ENCODE data around the gene SLC43A2. TPM values are rescaled to one million over a fixed set of nuclear protein-coding genes. Genes with fewer than 3 reads are reported as not detected.

SLC43A2 gene
- total RNA-seq, 1 experiment from 2014 or later = 0.06 TPM

- no peaks in the 10 kb centered on the region for H3K36me3 ChIP-seq (ENCODE audit: insufficient read depth, low read length, poor library complexity, severe bottlenecking)
- H3K4me1 ChIP-seq (ENCODE audit: insufficient read depth, low read length, poor library complexity, severe bottlenecking) = no peaks in the 10 kb centered on the region
- no peak overlapping the region for H3K4me3 ChIP-seq (ENCODE audit: low read depth, low read length, poor library complexity, severe bottlenecking)
- peak; percentile 31 for DNase-seq (ENCODE audit: low spot score)
- intact Hi-C loops (cut with micrococcal nuclease; ENCODE audit: unreplicated experiment) = no loop called here
- BruUV-seq (replicated peaks) = no TSS peak
- H3K27ac ChIP-seq (ENCODE audit: low read depth, low read length, poor library complexity, severe bottlenecking) = no peak overlapping the region
- no peaks in the 10 kb centered on the region for H3K9me3 ChIP-seq (ENCODE audit: low read depth, low read length, poor library complexity, severe bottlenecking)
- CTCF ChIA-PET = no interaction called here
- no peaks in the 10 kb centered on the region for H3K27me3 ChIP-seq (replicated peaks; ENCODE audit: insufficient read depth, low read depth, low read length, poor library complexity)
- POLR2A ChIA-PET (ENCODE audit: low non-redundant PET) = no interaction called here
- TF ChIP-seq CTCF (conservative IDR thresholded peaks at IDR 0.05; ENCODE audit: low read depth, low read length) = no peak
- no peak for TF ChIP-seq EZH2 (IDR thresholded peaks at IDR 0.05; ENCODE audit: borderline replicate concordance, low read depth, low read length, poor library complexity, severe bottlenecking)
These were observed 51.5 kb downstream of the SLC43A2 start for GRCh38 chr17:1577182-1577581.

DNA sequence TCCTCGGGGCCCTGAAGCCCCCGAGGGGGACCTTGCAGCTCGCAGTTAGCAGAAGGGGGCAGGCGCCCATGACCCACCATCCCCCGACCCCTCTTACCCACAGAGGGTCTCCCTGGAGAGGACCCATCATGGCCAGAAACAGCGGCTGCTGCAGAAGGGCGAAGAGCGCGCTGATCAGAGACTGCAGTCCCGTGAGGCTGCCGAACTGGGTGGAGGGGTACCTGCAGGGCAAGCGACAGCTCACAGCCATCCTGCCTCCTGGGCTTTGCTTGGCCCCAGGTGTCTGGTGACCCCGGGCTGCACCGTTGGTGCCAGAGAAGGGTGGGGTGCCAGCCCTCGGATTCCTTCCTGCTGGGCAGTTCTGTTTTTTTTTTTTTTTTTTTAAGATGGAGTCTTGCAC lies 52.1 kb downstream of the SLC43A2 start:
- no peaks in the 10 kb centered on the region for H3K36me3 ChIP-seq (ENCODE audit: insufficient read depth, low read length, poor library complexity, severe bottlenecking)
- intact Hi-C loops (cut with micrococcal nuclease; ENCODE audit: unreplicated experiment) = no loop called here
- no TSS peak for BruUV-seq (replicated peaks)
- DNase-seq (ENCODE audit: low spot score) = no peak
- no peaks in the 10 kb centered on the region for H3K27me3 ChIP-seq (replicated peaks; ENCODE audit: insufficient read depth, low read depth, low read length, poor library complexity)
- no peak overlapping the region for H3K4me3 ChIP-seq (ENCODE audit: low read depth, low read length, poor library complexity, severe bottlenecking)
- POLR2A ChIA-PET (ENCODE audit: low non-redundant PET) = no interaction called here
- CTCF ChIA-PET = no interaction called here
- H3K4me1 ChIP-seq (ENCODE audit: insufficient read depth, low read length, poor library complexity, severe bottlenecking) = no peaks in the 10 kb centered on the region
- TF ChIP-seq EZH2 (IDR thresholded peaks at IDR 0.05; ENCODE audit: borderline replicate concordance, low read depth, low read length, poor library complexity, severe bottlenecking) (no peak), CTCF (conservative IDR thresholded peaks at IDR 0.05; ENCODE audit: low read depth, low read length) (no peak)
- H3K9me3 ChIP-seq (ENCODE audit: low read depth, low read length, poor library complexity, severe bottlenecking) = no peaks in the 10 kb centered on the region
- no peak overlapping the region for H3K27ac ChIP-seq (ENCODE audit: low read depth, low read length, poor library complexity, severe bottlenecking)

DNA sequence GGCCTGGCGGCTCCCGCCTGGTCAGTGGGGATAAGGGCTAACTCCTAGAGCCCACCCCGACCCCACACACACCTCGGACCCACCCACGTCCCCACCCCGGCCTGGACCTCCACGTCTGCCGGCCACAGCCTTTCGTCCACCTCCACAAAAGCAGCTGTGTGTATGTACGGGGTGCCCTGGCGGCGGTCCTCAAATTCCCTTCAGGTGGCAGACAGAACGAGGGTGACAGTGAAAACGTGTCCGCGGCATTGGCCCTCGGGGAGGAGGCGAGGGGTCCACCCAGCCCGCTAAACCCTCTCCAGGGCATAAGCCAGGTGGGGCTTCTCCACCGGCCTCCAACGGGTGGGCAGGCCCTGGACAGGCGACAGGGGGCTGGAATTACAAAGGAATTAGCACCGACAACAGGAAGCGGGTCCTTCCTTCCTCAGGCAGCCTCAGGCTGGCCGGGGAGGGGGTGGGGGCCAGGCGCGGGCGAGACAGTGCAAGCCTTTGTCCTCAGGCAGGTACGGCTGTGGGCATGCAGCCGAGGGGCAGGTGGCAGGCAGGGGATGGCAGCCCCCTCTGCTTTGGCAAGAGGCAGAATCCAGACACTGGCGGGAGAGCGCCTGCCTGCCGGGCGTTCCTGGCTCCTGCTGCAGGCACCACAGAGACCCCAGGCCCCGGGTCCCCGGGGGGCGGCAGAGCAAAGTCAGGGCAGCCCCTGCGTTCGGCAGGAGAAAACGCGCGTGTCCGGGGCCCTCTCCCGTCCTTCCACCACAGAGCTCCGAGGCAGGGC lies 53.8 kb downstream of the SLC43A2 start:
- H3K27ac ChIP-seq (ENCODE audit: low read depth, low read length, poor library complexity, severe bottlenecking) = no peak overlapping the region
- no peak for TF ChIP-seq EZH2 (IDR thresholded peaks at IDR 0.05; ENCODE audit: borderline replicate concordance, low read depth, low read length, poor library complexity, severe bottlenecking)
- no peak for TF ChIP-seq CTCF (conservative IDR thresholded peaks at IDR 0.05; ENCODE audit: low read depth, low read length)
- no peaks in the 10 kb centered on the region for H3K4me1 ChIP-seq (ENCODE audit: insufficient read depth, low read length, poor library complexity, severe bottlenecking)
- intact Hi-C loops (cut with micrococcal nuclease; ENCODE audit: unreplicated experiment) = no loop called here
- no TSS peak for BruUV-seq (replicated peaks)
- no peaks in the 10 kb centered on the region for H3K27me3 ChIP-seq (replicated peaks; ENCODE audit: insufficient read depth, low read depth, low read length, poor library complexity)
- no peaks in the 10 kb centered on the region for H3K36me3 ChIP-seq (ENCODE audit: insufficient read depth, low read length, poor library complexity, severe bottlenecking)
- ChIA-PET CTCF (interaction anchor here (0.5 to 1.3 kb wide), 5 partner anchors 21 to 832 kb away, joined by 3 to 16 read pairs (median 6); partner anchors contain the start of gene SCARF1), POLR2A (ENCODE audit: low non-redundant PET) (no interaction called here)
- no peak for DNase-seq (ENCODE audit: low spot score)
- H3K4me3 ChIP-seq (ENCODE audit: low read depth, low read length, poor library complexity, severe bottlenecking) = no peak overlapping the region
- no peaks in the 10 kb centered on the region for H3K9me3 ChIP-seq (ENCODE audit: low read depth, low read length, poor library complexity, severe bottlenecking)

Data from A673 (cell line).